A673 (cell line): Measurements from ENCODE around the gene ZFP62. TPM values are rescaled to one million over a fixed set of nuclear protein-coding genes. Genes with fewer than 3 reads are reported as not detected.

Experiments
- BruUV-seq: library from RNA; stranded (reverse); fragments of 400-500 nt; replicated peaks from 2 replicates; lab custom pipeline; 2021; lab: Mats Ljungman, UMichigan
- CTCF ChIA-PET: fragments of 300-600 bp; sonication (Branson Sonifier 250); formaldehyde crosslinking; loops from one replicate; lab custom pipeline; 2022; ENCODE audit warnings: antibody characterized with exemption; lab: Charles Lee
- POLR2A ChIA-PET: fragments of 300-600 bp; sonication (Branson Sonifier 250); formaldehyde crosslinking; loops from one replicate; lab custom pipeline; 2022; ENCODE audit warnings: antibody characterized with exemption; ENCODE audit not compliant: low non-redundant PET; lab: Charles Lee
- DNase-seq: peaks from one replicate; pipeline ENCODE4 v3.0.0-alpha.2; 2015; ENCODE audit warnings: low spot score
- H3K27ac ChIP-seq: fragments of 200-600 bp; sonication (generic); 2 replicates; pipeline ENCODE4 v1.5.1; 2016; ENCODE audit warnings: mixed run types, low read depth, mild to moderate bottlenecking, mixed read lengths, antibody characterized with exemption, low read length; ENCODE audit not compliant: poor library complexity, severe bottlenecking
- H3K27me3 ChIP-seq: fragments of 200-600 bp; sonication (generic); replicated peaks from 2 replicates; pipeline ENCODE4 v1.6.1; 2017; ENCODE audit warnings: mixed run types, low read depth, mild to moderate bottlenecking, mixed read lengths, antibody characterized with exemption, low read length; ENCODE audit not compliant: insufficient read depth, poor library complexity
- H3K36me3 ChIP-seq: fragments of 200-600 bp; sonication (generic); 2 replicates; pipeline ENCODE4 v1.6.1; 2016; ENCODE audit warnings: mixed run types, mild to moderate bottlenecking, mixed read lengths, antibody characterized with exemption, low read length; ENCODE audit not compliant: insufficient read depth, poor library complexity, severe bottlenecking
- H3K4me1 ChIP-seq: fragments of 200-600 bp; sonication (generic); 2 replicates; pipeline ENCODE4 v1.6.1; 2017; ENCODE audit warnings: mixed run types, mild to moderate bottlenecking, mixed read lengths, antibody characterized with exemption, low read length; ENCODE audit not compliant: insufficient read depth, poor library complexity, severe bottlenecking
- H3K4me3 ChIP-seq: fragments of 200-600 bp; sonication (generic); 2 replicates; pipeline ENCODE4 v1.5.1; 2016; ENCODE audit warnings: low read depth, mixed run types, mild to moderate bottlenecking, mixed read lengths, low read length; ENCODE audit not compliant: poor library complexity, severe bottlenecking
- H3K9me3 ChIP-seq: fragments of 200-600 bp; sonication (generic); 2 replicates; pipeline ENCODE4 v1.6.1; 2016; ENCODE audit warnings: mixed run types, low read depth, mild to moderate bottlenecking, mixed read lengths, antibody characterized with exemption, low read length; ENCODE audit not compliant: poor library complexity, severe bottlenecking
- EZH2 ChIP-seq: fragments of 200-600 bp; sonication (generic); IDR thresholded peaks from 2 replicates; pipeline ENCODE4 v1.6.1; 2017; ENCODE audit warnings: borderline replicate concordance, low read depth, mild to moderate bottlenecking, mixed read lengths, antibody characterized with exemption, low read length; ENCODE audit not compliant: poor library complexity, severe bottlenecking
- intact Hi-C: fragments of 100-400 bp; cut with micrococcal nuclease; formaldehyde crosslinking; loops from one replicate; pipeline ENCODE4 v1.10.0; 2022; ENCODE audit not compliant: unreplicated experiment
- total RNA-seq: library from RNA; stranded (reverse); gene quantifications from 2 replicates; pipeline ENCODE4 v1.2.3, GENCODE V29; 2021
- TF ChIP-seq, protein P1 (sequence below): fragments of 300-800, 200-600 bp; sonication (generic); conservative IDR thresholded peaks from 2 replicates; pipeline ENCODE4 v1.5.1; 2017; ENCODE audit warnings: low read depth, mild to moderate bottlenecking, antibody characterized with exemption, low read length, moderate library complexity, mixed read lengths

Gene ZFP62
- total RNA-seq, 1 experiment from 2014 or later, result 28.7 TPM

DNA sequence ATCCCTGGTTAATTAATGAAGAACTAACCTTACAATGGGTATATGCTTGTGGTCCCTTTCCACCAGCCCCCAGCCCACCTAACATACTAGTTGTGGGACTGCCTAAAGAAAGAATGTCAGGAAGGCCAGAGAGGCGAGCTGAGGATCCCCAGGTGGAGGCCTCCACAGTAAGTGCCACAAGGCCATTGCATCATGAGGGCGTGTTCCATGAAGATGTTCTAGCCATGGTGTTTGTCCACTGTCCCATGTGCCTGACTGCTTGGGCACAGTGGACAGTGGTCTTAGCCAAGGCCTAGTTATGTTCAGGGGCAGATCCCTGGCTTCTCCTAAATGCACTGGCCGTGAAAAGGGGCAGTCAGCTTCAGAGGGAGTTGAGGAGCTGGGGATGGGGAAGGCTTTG is 21.1 kb downstream of the ZFP62 start:
- POLR2A ChIA-PET, result no interaction called here

DNA sequence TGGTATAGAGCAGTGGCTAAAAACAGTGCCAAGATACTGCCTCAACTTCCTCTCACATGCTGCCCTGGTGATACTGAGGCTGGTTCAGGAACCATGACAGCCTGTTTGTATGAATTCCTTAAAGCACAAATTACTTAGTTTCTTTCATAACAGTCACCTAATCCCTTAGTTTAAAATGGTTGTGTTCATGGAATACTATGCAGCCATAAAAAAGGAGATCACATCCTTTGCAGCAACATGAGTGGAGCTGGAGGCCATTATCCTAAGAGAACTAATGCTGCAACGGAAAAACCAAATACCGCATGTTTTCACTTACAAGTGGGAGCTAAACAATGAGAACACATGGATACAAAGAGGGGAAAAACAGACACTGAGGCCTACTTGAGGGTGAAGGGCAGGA is 21.8 kb downstream of the ZFP62 start:
- ChIA-PET CTCF (no interaction called here), POLR2A (no interaction called here)
- H3K36me3 ChIP-seq, result no peaks in the 10 kb centered on the region

More for the DNA sequence above, 21.1 kb downstream of the ZFP62 start:
- intact Hi-C loops, result no loop called here
- no peak for TF ChIP-seq EZH2
- TF ChIP-seq, protein P1, sequence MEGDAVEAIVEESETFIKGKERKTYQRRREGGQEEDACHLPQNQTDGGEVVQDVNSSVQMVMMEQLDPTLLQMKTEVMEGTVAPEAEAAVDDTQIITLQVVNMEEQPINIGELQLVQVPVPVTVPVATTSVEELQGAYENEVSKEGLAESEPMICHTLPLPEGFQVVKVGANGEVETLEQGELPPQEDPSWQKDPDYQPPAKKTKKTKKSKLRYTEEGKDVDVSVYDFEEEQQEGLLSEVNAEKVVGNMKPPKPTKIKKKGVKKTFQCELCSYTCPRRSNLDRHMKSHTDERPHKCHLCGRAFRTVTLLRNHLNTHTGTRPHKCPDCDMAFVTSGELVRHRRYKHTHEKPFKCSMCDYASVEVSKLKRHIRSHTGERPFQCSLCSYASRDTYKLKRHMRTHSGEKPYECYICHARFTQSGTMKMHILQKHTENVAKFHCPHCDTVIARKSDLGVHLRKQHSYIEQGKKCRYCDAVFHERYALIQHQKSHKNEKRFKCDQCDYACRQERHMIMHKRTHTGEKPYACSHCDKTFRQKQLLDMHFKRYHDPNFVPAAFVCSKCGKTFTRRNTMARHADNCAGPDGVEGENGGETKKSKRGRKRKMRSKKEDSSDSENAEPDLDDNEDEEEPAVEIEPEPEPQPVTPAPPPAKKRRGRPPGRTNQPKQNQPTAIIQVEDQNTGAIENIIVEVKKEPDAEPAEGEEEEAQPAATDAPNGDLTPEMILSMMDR, result no peak
- Histone ChIP-seq H3K4me3 (no peak overlapping the region), H3K27ac (no peak overlapping the region), H3K36me3 (no peaks in the 10 kb centered on the region), H3K4me1 (no peaks in the 10 kb centered on the region), H3K9me3 (peaks cover 23% of the 10 kb centered on the region), H3K27me3 (no peaks in the 10 kb centered on the region)
- no peak for DNase-seq
- no TSS peak for BruUV-seq
- CTCF ChIA-PET, result no interaction called here

DNA sequence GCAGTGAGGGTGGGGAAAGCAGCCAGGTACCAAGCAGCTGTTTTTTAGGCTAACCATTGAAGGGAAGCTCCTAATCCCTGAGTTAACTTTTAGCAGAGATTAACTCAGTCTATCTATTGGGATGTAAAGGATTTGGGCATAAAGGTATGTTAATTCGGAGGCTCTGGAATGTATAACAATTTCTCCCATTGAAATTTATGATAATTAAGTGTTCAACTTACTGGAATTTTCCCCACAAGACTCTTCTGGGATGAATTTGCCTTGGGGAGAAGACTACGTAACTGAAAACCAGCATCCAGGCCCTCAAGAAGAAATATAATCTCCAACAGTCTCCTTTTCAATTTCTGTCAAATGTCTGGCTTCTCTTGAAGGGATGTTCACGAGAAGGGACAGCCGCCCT is 23.6 kb downstream of the ZFP62 start:
- no TSS peak for BruUV-seq
- ChIA-PET CTCF (no interaction called here), POLR2A (no interaction called here)
- no peak overlapping the region for H3K4me3 ChIP-seq
- TF ChIP-seq, protein P1, result no peak
- TF ChIP-seq EZH2, result no peak
- H3K27me3 ChIP-seq, result no peaks in the 10 kb centered on the region
- no peaks in the 10 kb centered on the region for H3K36me3 ChIP-seq
- DNase-seq, result no peak
- H3K4me1 ChIP-seq, result no peaks in the 10 kb centered on the region
- intact Hi-C loops, result no loop called here
- peaks cover 7% of the 10 kb centered on the region for H3K9me3 ChIP-seq
- no peak overlapping the region for H3K27ac ChIP-seq

More for the DNA sequence above, 21.8 kb downstream of the ZFP62 start:
- H3K4me3 ChIP-seq, result no peak overlapping the region
- no TSS peak for BruUV-seq
- peaks cover 16% of the 10 kb centered on the region for H3K9me3 ChIP-seq
- H3K4me1 ChIP-seq, result no peaks in the 10 kb centered on the region
- DNase-seq, result no peak
- H3K27me3 ChIP-seq, result no peaks in the 10 kb centered on the region
- intact Hi-C loops, result no loop called here
- no peak overlapping the region for H3K27ac ChIP-seq
- TF ChIP-seq, protein P1, result no peak
- no peak for TF ChIP-seq EZH2
